Fibroblast of mammary gland (primary cell): ENCODE measurements around the gene SORCS1.

Experiments
- DNase-seq: peaks from one replicate; pipeline ENCODE4 v3.0.0-alpha.2; 2010; ENCODE audit warnings: low read depth
- H3K4me3 ChIP-seq: 2 replicates; pipeline ENCODE4 v1.5.1; 2011; ENCODE audit warnings: low read depth, mild to moderate bottlenecking, low read length, moderate library complexity; ENCODE audit not compliant: control insufficient read depth
- CTCF ChIP-seq: conservative IDR thresholded peaks from 2 replicates; pipeline ENCODE4 v1.5.1; 2011; ENCODE audit warnings: low read depth, low read length, inconsistent platforms; ENCODE audit not compliant: control insufficient read depth, insufficient read depth

SORCS1 gene

GRCh38 chr10:106987362-106987761 lies 177.1 kb downstream of the SORCS1 start:
- DNase-seq = no peak
- TF ChIP-seq CTCF = no peak
- no peak overlapping the region for H3K4me3 ChIP-seq

DNA sequence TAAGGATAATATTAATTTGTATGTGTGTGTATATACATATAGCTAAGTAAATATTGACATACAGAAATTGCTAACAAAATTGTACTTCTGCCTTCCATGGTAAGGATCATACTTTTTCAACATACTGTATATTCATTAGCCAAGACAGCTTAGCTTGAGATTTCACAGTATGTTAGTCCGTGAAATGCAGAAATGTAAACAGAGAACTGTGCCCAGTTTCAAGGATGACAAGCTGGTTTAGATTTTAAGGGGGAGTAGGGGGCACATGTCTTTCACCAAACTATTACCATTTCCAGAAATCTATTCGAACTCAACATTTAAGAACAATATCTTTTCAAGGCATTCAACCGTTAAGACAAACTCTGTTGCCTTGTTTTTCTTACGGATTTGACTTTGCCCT lies 182.2 kb downstream of the SORCS1 start:
- no peak overlapping the region for H3K4me3 ChIP-seq
- no peak for DNase-seq
- TF ChIP-seq CTCF = no peak

DNA sequence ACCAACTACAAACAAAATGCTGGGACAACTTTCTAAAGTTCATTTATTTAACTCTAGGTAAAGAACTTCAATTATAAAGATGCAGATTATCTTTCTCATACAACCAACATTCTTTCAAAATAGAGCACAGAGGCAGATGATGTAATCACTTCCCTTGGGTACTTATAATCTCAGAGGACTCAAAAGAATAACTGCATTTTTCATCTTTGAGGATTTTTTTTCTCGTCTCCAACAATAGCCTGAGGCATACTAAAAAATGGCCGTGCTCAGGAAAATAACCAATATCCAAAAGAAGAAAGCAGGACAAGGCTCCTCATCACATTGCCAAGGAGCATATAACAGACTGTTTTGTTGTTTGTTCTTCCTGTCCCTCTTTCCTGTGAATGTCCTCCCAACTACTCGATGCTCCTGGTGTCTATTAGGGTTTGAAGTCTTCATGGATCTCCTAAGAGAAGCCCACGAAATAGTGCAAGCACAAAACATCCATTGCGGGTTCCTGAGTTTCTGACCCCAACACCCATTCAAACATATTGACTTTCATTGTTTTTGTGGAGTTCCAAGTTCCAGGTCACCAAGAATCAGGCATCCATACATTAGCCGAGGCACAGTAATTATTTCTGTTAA lies 182.9 kb downstream of the SORCS1 start:
- no peak overlapping the region for H3K4me3 ChIP-seq
- no peak for TF ChIP-seq CTCF
- DNase-seq = no peak

DNA sequence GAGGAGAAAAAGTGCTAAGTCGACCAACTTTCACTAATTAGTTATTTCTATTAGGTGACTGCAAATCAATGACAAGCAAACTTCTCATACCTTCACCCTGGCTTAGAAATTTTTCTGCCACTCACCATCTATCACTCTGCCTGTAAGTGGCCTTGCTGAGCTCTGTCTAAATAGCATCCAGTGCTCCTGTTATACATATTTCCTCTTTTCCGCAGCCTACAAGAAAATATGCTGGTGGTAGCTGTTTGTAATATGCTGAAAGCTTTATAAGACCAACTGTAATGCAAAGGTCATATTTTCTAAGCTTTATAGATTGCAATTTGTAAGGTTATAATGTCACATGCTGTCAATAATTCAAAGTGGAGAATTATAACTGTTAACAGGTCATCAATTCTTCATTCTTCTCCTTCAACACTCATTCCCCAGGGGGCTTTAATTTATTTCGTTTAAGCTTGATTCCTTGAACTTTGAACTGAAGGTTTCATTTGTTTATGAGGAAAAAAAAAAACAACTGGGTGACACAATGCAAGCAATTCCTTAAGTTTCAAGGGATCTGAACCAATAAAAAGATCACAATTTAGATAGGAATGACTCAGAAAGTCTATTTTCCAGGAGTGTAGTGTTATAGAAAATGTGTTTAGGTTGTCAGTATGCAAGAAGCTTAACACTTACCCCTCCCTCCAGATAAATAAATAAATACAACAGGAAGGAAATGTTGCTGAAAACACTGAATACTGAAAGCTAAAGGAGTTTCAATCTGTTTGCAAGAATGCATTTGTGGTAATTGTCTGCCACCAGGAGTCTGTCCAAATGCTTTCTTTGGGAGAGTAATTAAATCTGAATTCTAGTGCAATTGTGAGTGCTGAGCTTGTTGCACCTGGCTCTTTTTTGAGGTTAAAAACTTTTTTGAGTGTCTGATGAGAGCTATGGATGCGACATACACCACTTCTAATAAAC lies 183.7 kb downstream of the SORCS1 start:
- no peak for DNase-seq
- H3K4me3 ChIP-seq = no peak overlapping the region
- TF ChIP-seq CTCF = no peak

GRCh38 chr10:106978756-106979155 lies 185.8 kb downstream of the SORCS1 start:
- TF ChIP-seq CTCF = no peak
- DNase-seq = no peak
- H3K4me3 ChIP-seq = no peak overlapping the region

DNA sequence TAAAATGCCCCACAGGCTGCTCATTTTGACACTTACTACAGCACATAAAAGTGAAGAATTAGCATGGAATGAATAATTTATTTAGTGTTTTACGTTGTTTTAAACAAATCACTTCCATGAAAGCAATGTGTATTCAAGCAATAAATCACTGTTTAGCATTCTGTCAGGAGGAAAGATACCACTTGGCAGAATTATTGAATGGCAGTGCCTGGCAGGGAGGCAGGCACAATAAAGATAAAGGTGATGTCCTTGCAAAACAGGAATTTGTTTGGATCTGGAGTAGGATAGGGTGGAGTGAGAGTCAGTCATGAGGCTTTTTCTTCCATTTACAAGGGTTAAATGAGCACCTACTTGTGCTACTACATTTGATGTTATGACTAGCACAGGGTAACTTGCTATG lies 190.8 kb downstream of the SORCS1 start:
- no peak overlapping the region for H3K4me3 ChIP-seq
- no peak for TF ChIP-seq CTCF
- DNase-seq = no peak
